Measurements from ENCODE around the gene ITPR3. TPM values are rescaled to one million over a fixed set of nuclear protein-coding genes. Genes with fewer than 3 reads are reported as not detected.

Gene ITPR3
- total RNA-seq, 2 donors from 2014 or later: 17.5 to 25.9 TPM

DNA sequence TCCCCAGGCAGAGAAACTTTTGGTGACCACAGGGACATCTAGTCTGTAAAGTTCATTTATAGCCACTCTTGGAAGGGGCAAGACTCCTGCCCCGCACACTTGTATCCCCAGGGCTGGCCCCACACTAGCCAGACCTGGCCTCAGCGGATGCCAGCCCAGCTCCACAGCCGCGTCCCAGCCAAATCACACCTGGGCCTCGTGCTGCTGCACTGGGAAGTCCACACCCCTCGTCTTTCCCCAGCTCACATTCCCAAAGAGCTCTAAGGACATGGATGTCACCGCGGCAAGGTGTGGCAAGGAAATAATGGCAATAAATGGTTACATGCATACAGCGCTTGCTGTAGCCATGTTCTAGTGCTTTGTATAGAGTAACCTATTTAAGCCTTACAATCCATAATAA is 117.0 kb downstream of the ITPR3 start:
- no peak for TF ChIP-seq POLR2A (IDR thresholded peaks at IDR 0.05)
- TF ChIP-seq CTCF (IDR thresholded peaks at IDR 0.05): no peak
- Histone ChIP-seq H3K27ac (peak overlapping the region in 1 of 4 donors; percentile 56), H3K27me3 (no peaks in the 10 kb centered on the region), H3K9me3 (no peaks in the 10 kb centered on the region), H3K4me3 (no peak overlapping the region), H3K36me3 (replicated peaks in 1 of 2; ENCODE audit: insufficient read depth in 1 of 2, low read depth in 2 of 2) (no peaks in the 10 kb centered on the region), H3K4me1 (peaks cover 27% of the 10 kb centered on the region)
- ATAC-seq (no peak), DNase-seq (no peak)
- WGBS, 2 donors: 91 to 94% methylated on average over 9 of the region's 9 CpGs
- intact Hi-C loops (cut with DNase I): no loop called here

GRCh38 chr6:33738879-33739278 is 117.8 kb downstream of the ITPR3 start:
- no peak overlapping the region for H3K27ac ChIP-seq
- peaks cover 28% of the 10 kb centered on the region for H3K4me1 ChIP-seq
- no peaks in the 10 kb centered on the region for H3K9me3 ChIP-seq
- intact Hi-C loops (cut with DNase I): no loop called here
- no peak overlapping the region for H3K4me3 ChIP-seq
- ATAC-seq (no peak), DNase-seq (no peak)
- no peaks in the 10 kb centered on the region for H3K36me3 ChIP-seq (replicated peaks in 1 of 2; ENCODE audit: insufficient read depth in 1 of 2, low read depth in 2 of 2)
- TF ChIP-seq POLR2A (IDR thresholded peaks at IDR 0.05) (no peak), CTCF (IDR thresholded peaks at IDR 0.05) (no peak)
- 94 to 100% methylated on average over 3 to 5 of the region's 5 CpGs for WGBS, 2 donors
- no peaks in the 10 kb centered on the region for H3K27me3 ChIP-seq

GRCh38 chr6:33739571-33739970 is 118.4 kb downstream of the ITPR3 start:
- DNase-seq (peak in 1 of 4 donors; percentile 33), ATAC-seq (no peak)
- Histone ChIP-seq H3K4me1 (peaks cover 35% of the 10 kb centered on the region), H3K36me3 (replicated peaks in 1 of 2; ENCODE audit: insufficient read depth in 1 of 2, low read depth in 2 of 2) (no peaks in the 10 kb centered on the region), H3K4me3 (no peak overlapping the region), H3K27me3 (no peaks in the 10 kb centered on the region), H3K9me3 (no peaks in the 10 kb centered on the region), H3K27ac (peak overlapping the region in 1 of 4 donors; percentile 59)
- TF ChIP-seq CTCF (IDR thresholded peaks at IDR 0.05) (no peak), POLR2A (IDR thresholded peaks at IDR 0.05) (no peak)
- intact Hi-C loops (cut with DNase I): no loop called here
- 71 to 82% methylated on average over 4 to 5 of the region's 5 CpGs for WGBS, 2 donors

- WGBS, 2 donors: 61 to 82% methylated on average over 4 to 6 of the region's 6 CpGs
- TF ChIP-seq POLR2A (IDR thresholded peaks at IDR 0.05) (no peak), CTCF (IDR thresholded peaks at IDR 0.05) (no peak)
- Histone ChIP-seq H3K27ac (peak overlapping the region; percentile 12 to 61 (median 60)), H3K4me1 (peaks cover 39% of the 10 kb centered on the region), H3K4me3 (no peak overlapping the region), H3K36me3 (replicated peaks in 1 of 2; ENCODE audit: insufficient read depth in 1 of 2, low read depth in 2 of 2) (no peaks in the 10 kb centered on the region), H3K9me3 (no peaks in the 10 kb centered on the region), H3K27me3 (no peaks in the 10 kb centered on the region)
- ATAC-seq (no peak), DNase-seq (peak in 3 of 4 donors; percentile 62 to 69 (median 67))
- intact Hi-C loops (cut with DNase I): no loop called here
These were observed 119.1 kb downstream of the ITPR3 start for GRCh38 chr6:33740204-33740608.

DNA sequence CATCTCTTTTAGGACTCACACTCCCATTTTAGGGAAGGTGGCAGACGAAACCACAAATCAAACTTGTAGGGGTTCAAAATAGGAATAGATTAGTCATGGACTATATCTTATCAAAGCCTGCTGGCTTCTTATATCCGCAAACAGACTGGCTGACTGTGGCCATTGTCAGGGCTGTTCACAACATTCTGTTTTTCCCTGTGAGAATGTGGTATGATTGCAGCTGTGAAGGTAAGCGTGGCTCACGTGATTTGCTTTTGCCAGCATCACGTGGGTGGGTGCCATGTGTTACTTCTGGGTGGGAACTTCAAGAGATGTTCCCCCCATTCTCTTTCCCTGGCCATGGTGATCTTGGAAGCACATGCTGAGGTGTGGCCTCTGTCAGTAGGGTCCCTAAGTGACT is 119.7 kb downstream of the ITPR3 start:
- peak; percentile 39 to 74 (median 68) for DNase-seq
- Histone ChIP-seq H3K9me3 (no peaks in the 10 kb centered on the region), H3K27me3 (no peaks in the 10 kb centered on the region), H3K4me1 (peaks cover 39% of the 10 kb centered on the region), H3K27ac (peak overlapping the region; percentile 12 to 61 (median 60)), H3K4me3 (no peak overlapping the region), H3K36me3 (replicated peaks in 1 of 2; ENCODE audit: insufficient read depth in 1 of 2, low read depth in 2 of 2) (no peaks in the 10 kb centered on the region)
- peak; percentile 38 for ATAC-seq
- intact Hi-C loops (cut with DNase I): no loop called here
- TF ChIP-seq POLR2A (IDR thresholded peaks at IDR 0.05): no peak
- TF ChIP-seq CTCF (IDR thresholded peaks at IDR 0.05): no peak
- WGBS, 2 donors: 32 to 67% methylated on average over 5 of the region's 5 CpGs
